CD4-positive, alpha-beta T cell (primary cell): ENCODE measurements around the gene HRK. TPM values are rescaled to one million over a fixed set of nuclear protein-coding genes. Genes with fewer than 3 reads are reported as not detected.

Experiments
- ATAC-seq: fragments of 200-7000 bp; cut with Tn5 transposase; one replicate; pipeline ENCODE4 v1.10.0; 2022; ENCODE audit warnings: mild to moderate bottlenecking; ENCODE audit not compliant: poor library complexity
- CTCF ChIA-PET: fragments of 350-600 bp; sonication (Branson Sonifier 250); formaldehyde crosslinking; loops from one replicate; lab custom pipeline; 2021; ENCODE audit warnings: antibody characterized with exemption, inconsistent platforms; lab: Charles Lee
- POLR2A ChIA-PET: fragments of 350-600 bp; sonication (Branson Sonifier 250); formaldehyde crosslinking; loops from one replicate; lab custom pipeline; 2021; ENCODE audit warnings: antibody characterized with exemption, inconsistent platforms; lab: Charles Lee
- DNase-seq, 14 experiments: peaks; one replicate each; pipeline ENCODE4 v3.0.0-alpha.2; 2013 to 2020; ENCODE audit warnings: mixed read lengths in 2 of 14
- H3K27ac ChIP-seq, 2 donors: one replicate each; pipeline versions ENCODE4 v1.5.1 to v1.7.0; 2013; ENCODE audit warnings: low read length in 2 of 2, low read depth in 1 of 2, mild to moderate bottlenecking in 1 of 2
- H3K27me3 ChIP-seq, 2 experiments: 1 replicate in 1 of 2; 2 replicates in 1 of 2; pipeline versions ENCODE4 v1.6.1 to v1.7.0; 2013; ENCODE audit warnings: low read length in 2 of 2, control low read depth in 1 of 2, mild to moderate bottlenecking in 1 of 2, moderate library complexity in 1 of 2; ENCODE audit not compliant: insufficient read depth in 2 of 2, control insufficient read depth in 1 of 2
- H3K36me3 ChIP-seq: one replicate; pipeline ENCODE4 v1.6.1; 2013; ENCODE audit warnings: low read length, control low read depth; ENCODE audit not compliant: insufficient read depth
- H3K4me1 ChIP-seq: one replicate; pipeline ENCODE4 v1.6.1; 2013; ENCODE audit warnings: low read length, control low read depth; ENCODE audit not compliant: insufficient read depth
- H3K4me3 ChIP-seq: one replicate; pipeline ENCODE4 v1.5.1; 2013; ENCODE audit warnings: mild to moderate bottlenecking, low read length, moderate library complexity
- H3K9me3 ChIP-seq, 2 experiments: 1 replicate in 1 of 2; 2 replicates in 1 of 2; pipeline versions ENCODE4 v1.6.1 to v1.7.0; 2013; ENCODE audit warnings: low read length in 2 of 2, mild to moderate bottlenecking in 2 of 2, control low read depth in 1 of 2, moderate library complexity in 1 of 2; ENCODE audit not compliant: control insufficient read depth in 1 of 2, insufficient read depth in 1 of 2
- H3K27ac Mint-ChIP-seq: one replicate; pipeline ENCODE4 v1.8.0; 2020; ENCODE audit warnings: mixed read lengths
- H3K27me3 Mint-ChIP-seq: one replicate; pipeline ENCODE4 v1.8.0; 2021; ENCODE audit warnings: mixed read lengths
- H3K36me3 Mint-ChIP-seq: one replicate; pipeline ENCODE4 v1.8.0; 2021; ENCODE audit warnings: low read depth, mixed read lengths
- H3K4me1 Mint-ChIP-seq: one replicate; pipeline ENCODE4 v1.8.0; 2021; ENCODE audit warnings: low read depth, mixed read lengths
- H3K4me3 Mint-ChIP-seq: one replicate; pipeline ENCODE4 v1.8.0; 2020; ENCODE audit warnings: mild to moderate bottlenecking, mixed read lengths
- H3K9me3 Mint-ChIP-seq: one replicate; pipeline ENCODE4 v1.8.0; 2020; ENCODE audit warnings: mixed read lengths
- CTCF ChIP-seq: fragments of 200-600 bp; IDR thresholded peaks from one replicate; pipeline ENCODE4 v1.8.0; 2022; ENCODE audit warnings: antibody characterized with exemption, mild to moderate bottlenecking
- intact Hi-C, 2 experiments: fragments of 100-400 bp; cut with DNase I in 1 of 2; cut with micrococcal nuclease in 1 of 2; formaldehyde crosslinking; loops; one replicate each; pipeline versions ENCODE4 v1.15.1 to v1.9.0; 2023 to 2025; cut with DNase I, micrococcal nuclease
- total RNA-seq, 174 experiments: library from RNA in 2 of 174; stranded (reverse) in 2 of 174; gene quantifications; one replicate each; pipeline ENCODE4 v1.2.3 and lab custom pipeline; 2021 to 2026

The HRK gene
- total RNA-seq, 2 experiments from 2014 or later: not detected

GRCh38 chr12:116916122-116916521 lies 34.9 kb upstream of the HRK start:
- Mint-ChIP-seq H3K9me3 (no peaks in the 10 kb centered on the region), H3K36me3 (peaks cover 16% of the 10 kb centered on the region), H3K27ac (no peak overlapping the region), H3K4me1 (peaks cover 79% of the 10 kb centered on the region), H3K27me3 (no peaks in the 10 kb centered on the region), H3K4me3 (no peak overlapping the region)
- Histone ChIP-seq H3K4me1 (peaks cover 32% of the 10 kb centered on the region), H3K36me3 (no peaks in the 10 kb centered on the region), H3K27me3 (no peaks in the 10 kb centered on the region), H3K27ac (no peak overlapping the region), H3K4me3 (no peak overlapping the region), H3K9me3 (no peaks in the 10 kb centered on the region)
- no peak for DNase-seq
- intact Hi-C loops: no loop called here
- no peak for TF ChIP-seq CTCF
- ChIA-PET CTCF (no interaction called here), POLR2A (interaction anchor here (0.6 to 1.1 kb wide), 2 partner anchors 9 to 640 kb away, joined by 3 to 5 read pairs; no protein-coding TSS in a partner anchor)
- no peak for ATAC-seq

GRCh38 chr12:116915326-116915725 lies 34.1 kb upstream of the HRK start:
- Mint-ChIP-seq H3K27ac (no peak overlapping the region), H3K4me3 (peak overlapping the region; percentile 68), H3K4me1 (peaks cover 76% of the 10 kb centered on the region), H3K36me3 (peaks cover 20% of the 10 kb centered on the region), H3K9me3 (no peaks in the 10 kb centered on the region), H3K27me3 (no peaks in the 10 kb centered on the region)
- CTCF ChIA-PET: no interaction called here
- POLR2A ChIA-PET: no interaction called here
- ATAC-seq: no peak
- Histone ChIP-seq H3K9me3 (no peaks in the 10 kb centered on the region), H3K4me1 (peaks cover 27% of the 10 kb centered on the region), H3K27me3 (no peaks in the 10 kb centered on the region), H3K4me3 (no peak overlapping the region), H3K36me3 (no peaks in the 10 kb centered on the region), H3K27ac (no peak overlapping the region)
- no peak for TF ChIP-seq CTCF
- no peak for DNase-seq
- intact Hi-C loops: no loop called here

- H3K9me3 Mint-ChIP-seq: no peaks in the 10 kb centered on the region
- H3K27ac Mint-ChIP-seq: peak within 1 kb of the TSS; percentile 70
- H3K4me1 Mint-ChIP-seq: peaks cover 34% of the 10 kb centered on the region
- H3K4me1 ChIP-seq: peaks cover 14% of the 10 kb centered on the region
- ChIA-PET POLR2A (interaction anchor here (0.6 to 1.7 kb wide), 3 partner anchors 10 to 351 kb away, joined by 3 to 8 read pairs (median 5); no protein-coding TSS in a partner anchor), CTCF (interaction anchor here (0.5 kb wide), 1 partner anchor 89 kb away, joined by 6 read pairs; no protein-coding TSS in a partner anchor)
- TF ChIP-seq CTCF: no peak
- no peaks in the 10 kb centered on the region for H3K27me3 Mint-ChIP-seq
- no peaks in the 10 kb centered on the region for H3K9me3 ChIP-seq
- no peaks in the 10 kb centered on the region for H3K27me3 ChIP-seq
- peak within 1 kb of the TSS; percentile 94 for H3K4me3 Mint-ChIP-seq
- H3K27ac ChIP-seq: no peak within 1 kb of the TSS
- peak within 1 kb of the TSS; percentile 63 for H3K4me3 ChIP-seq
- DNase-seq (peak; percentile 22 to 67 (median 50)), ATAC-seq (peak; percentile 84)
- intact Hi-C loops: loop anchor here in 1 of 2 experiments (5.0 kb wide), 1 partner anchor 94 kb away; no protein-coding TSS in a partner anchor
- H3K36me3 ChIP-seq: no peaks in the 10 kb centered on the region
- peaks cover 13% of the 10 kb centered on the region for H3K36me3 Mint-ChIP-seq
Measured at GRCh38 chr12:116910645-116911451, 29.6 kb upstream of the HRK start, which contains the start of gene FBXW8. TSS of gene FBXW8 (plus strand) at chr12:116910950. CDS start at chr12:116911038, 88 bp downstream.
